HG03066 (cell line): ENCODE results near the gene GIMAP8.

Experiments
- ATAC-seq: cut with Tn5 transposase; IDR thresholded peaks from one replicate; pipeline ENCODE4 v1.9.1; 2021; ENCODE audit warnings: low read depth; ENCODE audit not compliant: unreplicated experiment

GIMAP8 gene

DNA sequence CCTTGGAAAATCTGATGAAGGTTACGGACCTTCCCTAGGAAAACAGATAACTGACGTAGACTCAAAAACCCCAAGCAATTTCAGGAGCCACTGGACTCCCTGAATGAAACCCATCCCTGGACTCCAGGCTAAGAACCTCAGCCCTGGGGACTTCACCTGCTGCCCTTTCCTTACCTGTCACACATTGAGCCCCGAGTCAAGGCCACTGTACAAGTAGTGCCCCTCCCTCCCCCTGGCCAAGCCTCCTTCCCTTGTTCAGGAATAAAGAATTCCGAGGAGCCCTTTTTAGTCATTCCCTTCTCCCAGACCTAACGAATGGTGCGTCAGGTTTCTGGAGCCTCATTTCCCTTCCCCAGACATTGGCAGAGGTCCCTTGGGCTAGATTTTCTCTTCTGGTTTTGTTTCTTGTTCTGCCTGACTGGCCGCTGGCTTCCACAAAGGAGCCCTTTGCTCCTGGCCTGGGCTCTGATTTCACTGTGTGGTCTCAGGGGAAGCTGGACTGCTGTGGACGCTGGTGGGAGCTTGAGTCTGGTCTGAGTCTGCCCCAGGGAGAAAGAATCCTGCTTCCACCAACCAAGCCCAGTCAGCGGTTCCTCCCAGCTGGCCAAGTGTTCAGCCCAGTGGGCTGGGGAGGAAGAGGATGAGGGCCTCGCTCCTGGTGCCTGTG lies 39.6 kb upstream of the GIMAP8 start:
- ATAC-seq, result no peak

DNA sequence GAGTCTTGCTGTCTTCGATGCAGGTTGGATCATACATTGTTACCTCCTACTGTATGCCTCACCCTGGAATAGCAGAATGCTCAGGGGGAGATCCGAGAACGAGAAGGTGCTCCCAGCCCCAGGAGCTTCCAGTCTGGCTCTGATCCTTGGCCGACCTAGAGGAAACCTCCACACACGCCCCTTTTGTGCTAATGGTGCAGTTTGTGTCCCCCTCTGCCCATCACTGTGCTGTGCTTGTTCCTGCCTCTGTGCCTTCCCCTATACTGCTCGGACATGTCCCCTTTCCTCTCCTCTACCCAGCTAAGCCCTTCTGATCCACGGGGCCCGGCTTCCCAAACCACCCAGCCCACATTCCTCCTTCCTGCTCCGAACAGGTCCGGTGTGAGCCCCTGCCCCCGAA lies 38.8 kb upstream of the GIMAP8 start:
- no peak for ATAC-seq

DNA sequence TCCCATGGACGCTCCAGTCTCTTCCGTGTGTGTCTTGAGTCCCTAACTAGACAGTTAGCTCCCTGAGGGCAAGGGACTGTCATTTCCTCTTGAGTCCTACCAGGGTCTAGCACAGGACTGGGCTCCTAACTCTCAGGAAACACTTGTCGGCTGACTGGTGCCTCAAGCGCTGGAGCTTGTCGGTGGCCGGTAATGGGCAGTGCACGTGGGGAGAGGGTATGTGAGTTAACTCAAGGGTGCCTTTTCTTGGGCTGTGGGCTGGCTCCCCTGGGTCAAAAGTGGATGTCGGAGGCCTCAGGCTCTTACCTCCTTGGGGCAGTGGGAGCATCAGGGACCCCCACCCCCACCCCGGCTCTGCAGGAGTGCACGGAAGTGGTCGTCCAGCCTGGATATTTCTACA lies 38.4 kb upstream of the GIMAP8 start:
- ATAC-seq, result no peak

DNA sequence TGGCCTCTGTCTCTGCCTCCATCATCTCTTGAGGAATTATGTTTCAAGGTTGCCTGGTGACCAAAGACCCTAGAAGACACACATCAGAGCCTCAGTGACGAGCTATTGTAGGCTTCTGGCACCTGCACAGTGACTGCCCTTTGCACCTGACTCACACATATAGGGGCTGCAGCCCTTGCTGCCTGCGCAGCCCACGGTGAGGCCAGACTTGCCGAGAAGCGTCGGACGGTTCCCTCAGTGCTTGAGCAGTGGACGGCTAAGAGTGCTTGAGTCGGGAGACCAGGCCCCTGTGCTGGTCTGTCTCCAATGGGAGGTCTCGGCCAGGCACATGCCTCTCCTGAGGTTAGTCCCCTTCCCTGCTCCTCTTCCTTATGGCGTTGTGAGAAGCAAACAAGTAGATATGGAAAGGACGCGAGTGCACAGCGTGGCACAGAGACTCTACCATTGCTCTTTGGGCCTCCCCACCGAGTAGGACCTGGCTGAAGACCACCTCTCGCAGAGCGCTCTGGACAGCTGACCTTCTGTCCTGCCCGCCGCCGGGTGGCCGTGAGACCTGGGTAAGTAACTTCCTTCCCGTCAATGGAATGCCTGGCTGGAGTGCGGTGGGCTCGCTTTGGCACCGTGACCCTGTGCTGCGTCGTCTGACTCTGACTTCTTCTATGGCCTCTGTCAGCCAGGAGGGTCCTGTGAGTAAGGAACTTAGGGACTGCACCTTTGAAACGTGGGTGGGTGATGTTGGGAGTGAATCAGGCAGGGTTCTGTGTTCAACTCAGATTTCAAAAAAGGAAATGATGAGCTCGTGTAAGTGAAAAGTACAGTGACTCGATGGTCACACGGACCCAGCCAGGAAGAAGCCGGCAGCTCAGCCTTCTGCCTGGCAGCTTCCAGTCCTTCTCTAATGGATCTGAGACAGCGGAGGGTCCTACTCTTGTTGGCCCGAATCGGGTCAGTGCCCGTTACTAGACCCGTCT lies 37.6 kb upstream of the GIMAP8 start:
- ATAC-seq, result no peak

DNA sequence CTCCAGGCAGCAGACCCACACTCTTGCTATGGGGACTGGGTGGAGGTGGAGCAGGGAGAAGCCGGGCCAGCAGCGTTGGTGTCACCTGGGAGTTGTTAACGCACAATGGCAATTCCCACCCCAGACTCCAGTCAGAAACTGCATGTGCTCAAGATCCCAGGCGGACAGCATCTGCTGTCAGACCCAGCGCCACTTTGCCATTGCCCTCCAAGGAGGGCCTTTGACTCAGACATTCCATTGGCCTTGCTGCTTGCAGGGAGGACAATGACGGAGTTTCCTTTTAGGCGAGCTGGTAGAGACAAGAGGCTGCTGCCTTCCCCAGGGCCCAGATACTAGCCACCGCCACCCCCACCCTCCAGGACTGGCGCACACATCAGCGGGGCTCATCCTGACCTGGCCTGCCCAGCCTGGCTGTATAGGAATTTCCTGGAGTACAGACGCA lies 36.8 kb upstream of the GIMAP8 start:
- ATAC-seq, result no peak

DNA sequence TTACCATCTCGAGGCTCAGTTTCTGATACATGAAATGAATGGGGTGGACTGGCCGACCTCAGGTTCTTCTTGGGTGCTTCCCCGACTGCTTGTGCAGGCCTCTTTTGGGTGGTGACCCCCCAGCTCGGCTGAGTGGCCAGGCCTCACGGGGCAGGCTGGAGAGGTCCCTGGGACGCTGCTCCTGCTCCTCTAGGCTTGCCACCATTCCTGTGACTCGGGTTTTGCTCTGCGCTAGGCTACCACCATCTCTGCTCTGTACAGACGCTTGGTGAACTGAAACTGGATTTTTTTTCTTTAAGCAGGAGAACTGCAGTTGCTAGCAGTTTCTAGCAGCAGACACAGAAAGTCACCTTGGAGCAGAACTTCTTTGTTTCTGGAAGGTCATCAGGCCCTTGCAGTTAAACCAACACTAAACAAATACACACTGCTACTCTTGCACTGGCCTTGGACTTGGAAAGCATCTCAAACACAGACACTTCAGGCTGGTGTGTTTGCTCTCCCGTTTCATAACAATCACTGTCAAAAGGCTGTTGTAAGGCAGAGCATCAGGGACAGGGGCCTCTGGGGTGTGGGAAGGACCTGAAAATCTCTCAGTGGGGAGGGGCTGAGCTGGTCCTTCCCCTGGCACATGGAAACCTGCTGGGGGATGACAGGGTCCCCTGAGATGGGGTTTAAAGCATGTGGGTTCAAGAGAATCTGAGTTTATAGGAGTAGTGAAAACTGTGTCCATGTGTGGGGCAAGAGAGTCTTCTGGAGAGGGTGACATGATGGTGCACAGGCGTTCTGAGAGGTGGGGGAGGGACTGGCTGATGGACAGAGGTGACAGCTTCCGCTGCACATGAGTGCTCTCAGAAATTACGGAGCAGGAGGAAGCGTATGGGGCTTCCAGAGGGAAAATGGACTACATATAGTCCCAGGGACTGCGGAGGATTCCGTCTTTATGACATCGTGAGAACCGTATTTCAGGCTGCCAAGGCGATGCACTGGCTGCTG lies 35.0 kb upstream of the GIMAP8 start:
- no peak for ATAC-seq

DNA sequence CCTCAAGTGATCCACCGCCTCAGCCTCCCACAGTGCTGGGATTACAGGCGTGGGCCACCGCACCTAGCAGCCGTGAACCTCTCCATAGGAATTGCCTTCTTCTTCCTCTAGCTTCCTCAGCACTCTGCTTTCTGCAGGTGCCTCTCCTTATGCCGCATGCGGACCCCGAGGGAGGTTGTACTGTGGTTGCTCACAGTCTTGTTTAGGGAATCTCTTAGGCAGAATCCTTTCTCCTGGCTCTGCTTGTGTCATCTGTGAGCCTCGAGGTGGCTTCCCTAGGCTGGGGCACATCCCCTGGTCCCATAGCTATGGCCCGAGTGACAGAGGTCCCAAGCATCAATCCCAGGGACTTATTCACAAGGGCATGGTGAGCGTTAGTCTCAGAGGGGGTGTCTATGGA lies 33.2 kb upstream of the GIMAP8 start:
- ATAC-seq, result no peak

DNA sequence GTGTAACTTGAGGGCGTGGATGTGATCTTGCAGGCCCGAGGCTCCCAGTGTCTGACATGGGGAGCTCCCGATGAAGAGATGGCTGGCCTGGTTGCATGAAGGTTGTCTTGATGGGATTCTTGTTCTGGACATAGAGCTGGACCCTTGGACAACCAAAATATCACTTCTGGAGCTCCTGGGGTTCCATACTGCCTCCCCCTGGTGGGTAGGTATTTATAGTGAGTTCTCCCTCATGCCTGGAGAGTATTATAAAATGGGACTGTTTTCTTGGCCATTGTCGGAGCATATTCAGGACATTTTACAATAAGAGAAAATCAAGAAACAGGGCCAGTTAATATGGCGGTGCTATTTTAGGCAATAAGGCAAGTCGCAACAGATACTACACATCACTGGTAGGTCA lies 32.6 kb upstream of the GIMAP8 start:
- ATAC-seq, result no peak

DNA sequence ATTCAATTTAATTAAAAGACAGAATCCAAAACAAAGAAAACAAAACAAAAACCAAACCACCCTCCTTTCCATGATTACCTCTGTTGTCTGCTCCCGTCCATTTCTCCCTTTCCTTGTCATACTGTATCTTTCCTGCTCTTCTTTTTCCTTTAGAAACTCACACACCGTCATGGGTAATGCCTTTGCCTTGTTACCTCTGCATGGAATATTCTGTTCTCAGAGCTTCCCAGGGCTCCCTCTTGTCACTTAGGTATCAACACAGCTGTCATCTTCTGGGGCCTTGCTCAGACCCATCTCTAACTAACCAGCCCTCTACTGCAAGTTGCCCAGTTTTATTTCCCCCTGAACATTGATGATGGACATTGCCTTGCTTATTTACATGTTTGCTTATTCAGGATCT lies 30.2 kb upstream of the GIMAP8 start:
- no peak for ATAC-seq

DNA sequence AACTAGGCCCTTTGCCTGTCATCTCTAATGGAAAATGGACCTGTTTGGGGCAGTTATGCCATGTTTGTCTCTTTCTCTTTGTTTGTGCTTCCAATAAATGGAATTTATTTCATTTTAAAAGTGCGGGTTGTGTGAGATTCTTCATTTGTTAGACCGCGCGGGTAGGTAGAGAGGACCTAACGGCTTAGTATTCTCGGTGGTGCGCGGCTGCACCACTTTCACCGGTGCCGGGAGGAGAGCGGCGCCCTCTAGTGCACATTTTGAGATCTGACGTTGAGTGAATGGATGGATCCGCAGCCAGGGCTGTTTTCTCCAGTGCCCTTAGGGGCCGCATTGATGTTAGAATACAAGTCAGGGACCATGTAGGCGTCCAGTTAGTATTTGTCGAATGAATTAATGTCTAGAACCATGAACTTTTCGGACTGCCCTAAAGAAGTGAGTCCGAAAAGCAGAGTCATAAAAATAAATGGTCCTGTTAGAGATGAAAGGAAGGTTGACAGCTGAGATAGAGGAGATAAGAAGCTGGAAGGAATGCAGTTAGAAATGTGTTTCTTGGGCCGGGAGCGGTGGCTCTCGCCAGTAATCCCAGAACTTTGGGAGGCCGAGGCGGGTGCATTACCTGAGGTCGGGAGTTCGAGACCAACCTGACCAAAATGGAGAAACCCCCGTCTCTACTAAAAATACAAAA lies 29.3 kb upstream of the GIMAP8 start:
- peak; percentile 96 for ATAC-seq

DNA sequence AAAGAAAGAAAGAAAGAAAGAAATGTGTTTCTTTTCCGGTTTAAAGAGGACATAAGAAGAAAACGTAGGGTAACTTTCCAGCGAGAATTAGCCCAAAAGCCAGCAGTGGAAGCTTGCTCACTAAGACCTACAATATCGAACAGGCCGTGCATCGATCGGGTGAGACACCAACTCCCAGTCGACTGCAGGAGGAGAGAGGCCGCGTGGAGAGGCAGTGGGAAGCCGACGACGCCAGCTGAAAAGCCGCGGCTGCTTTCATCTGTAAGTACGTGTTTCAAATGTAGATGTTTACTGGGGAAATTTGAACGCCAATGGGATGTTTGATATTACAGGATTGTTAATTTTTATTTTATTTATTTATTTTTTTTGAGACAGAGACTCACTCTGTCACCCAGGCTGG lies 28.6 kb upstream of the GIMAP8 start:
- no peak for ATAC-seq

DNA sequence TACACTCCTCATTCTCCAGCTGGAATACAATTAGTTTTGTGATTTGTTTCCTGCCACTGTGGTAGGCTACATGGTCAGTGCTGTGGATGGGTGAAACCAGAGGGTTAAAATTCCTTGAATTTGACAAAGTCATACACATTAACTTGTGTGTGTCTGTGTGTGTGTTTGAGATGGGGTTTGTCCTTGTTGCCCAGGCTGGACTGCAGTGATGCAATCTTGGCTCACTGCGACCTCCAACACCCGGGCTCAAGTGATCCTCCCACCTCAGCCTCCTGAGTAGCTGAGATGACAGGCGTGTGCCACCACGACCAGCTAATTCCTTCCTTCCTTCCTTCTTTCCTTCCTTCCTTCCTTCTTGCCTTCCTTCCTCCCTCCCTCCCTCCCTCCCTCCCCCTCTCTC lies 24.8 kb upstream of the GIMAP8 start:
- ATAC-seq, result no peak

DNA sequence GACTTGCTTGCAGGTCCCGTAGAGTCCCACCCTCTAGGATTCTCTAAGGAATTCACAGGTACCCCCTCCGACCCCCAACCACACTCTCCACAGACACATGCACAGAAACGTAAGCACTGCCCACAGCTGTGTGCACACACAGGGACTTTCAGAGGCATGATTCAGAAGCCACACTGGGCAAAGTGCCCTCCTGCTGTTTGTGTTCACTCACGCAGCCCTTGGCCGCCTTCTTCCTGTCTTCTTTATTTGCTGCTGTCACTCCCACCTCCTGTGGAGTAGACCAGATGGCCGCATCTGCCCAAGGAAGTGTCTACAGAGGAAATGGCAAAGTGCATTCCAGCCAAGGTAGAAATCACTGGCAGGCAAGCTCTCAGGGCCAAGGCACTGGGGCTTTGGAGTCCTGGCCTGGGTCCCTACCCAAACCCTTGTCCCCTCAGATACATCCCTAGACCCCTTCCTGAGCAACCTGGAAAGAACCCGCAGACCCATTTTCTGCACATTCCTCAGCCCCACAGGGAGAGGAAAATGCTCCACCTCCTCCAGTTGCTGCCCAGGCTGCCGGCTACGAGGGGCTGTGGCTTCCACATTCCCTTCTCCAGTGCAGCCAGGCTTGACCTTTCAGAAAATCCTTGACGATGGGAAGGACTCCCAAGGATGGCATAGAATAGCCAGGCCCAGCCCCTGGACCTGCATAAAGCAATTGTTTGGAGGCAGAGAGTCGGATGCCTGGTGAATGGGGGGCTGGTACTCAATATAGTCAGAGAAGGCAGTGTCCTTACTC lies 21.6 kb upstream of the GIMAP8 start:
- ATAC-seq, result no peak

DNA sequence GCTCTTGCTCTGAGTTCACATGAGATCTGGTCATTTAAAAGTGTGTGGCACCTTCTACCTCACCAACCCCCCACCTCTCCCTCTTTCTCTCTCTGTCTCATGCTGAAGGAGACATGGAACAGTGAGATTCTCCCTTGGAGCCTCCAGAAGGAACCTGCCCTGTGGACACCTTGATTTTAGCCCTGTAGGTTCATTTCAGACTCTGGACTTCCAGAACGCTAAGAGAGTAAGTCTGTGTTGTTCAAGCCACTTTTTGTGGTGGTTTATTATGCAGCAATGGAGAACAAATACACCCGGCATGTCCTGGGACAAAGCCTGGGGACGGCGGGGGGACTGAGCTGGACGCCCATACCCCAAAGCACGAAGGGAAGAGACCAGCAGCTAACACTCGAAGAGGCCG lies 20.7 kb upstream of the GIMAP8 start:
- ATAC-seq, result no peak

DNA sequence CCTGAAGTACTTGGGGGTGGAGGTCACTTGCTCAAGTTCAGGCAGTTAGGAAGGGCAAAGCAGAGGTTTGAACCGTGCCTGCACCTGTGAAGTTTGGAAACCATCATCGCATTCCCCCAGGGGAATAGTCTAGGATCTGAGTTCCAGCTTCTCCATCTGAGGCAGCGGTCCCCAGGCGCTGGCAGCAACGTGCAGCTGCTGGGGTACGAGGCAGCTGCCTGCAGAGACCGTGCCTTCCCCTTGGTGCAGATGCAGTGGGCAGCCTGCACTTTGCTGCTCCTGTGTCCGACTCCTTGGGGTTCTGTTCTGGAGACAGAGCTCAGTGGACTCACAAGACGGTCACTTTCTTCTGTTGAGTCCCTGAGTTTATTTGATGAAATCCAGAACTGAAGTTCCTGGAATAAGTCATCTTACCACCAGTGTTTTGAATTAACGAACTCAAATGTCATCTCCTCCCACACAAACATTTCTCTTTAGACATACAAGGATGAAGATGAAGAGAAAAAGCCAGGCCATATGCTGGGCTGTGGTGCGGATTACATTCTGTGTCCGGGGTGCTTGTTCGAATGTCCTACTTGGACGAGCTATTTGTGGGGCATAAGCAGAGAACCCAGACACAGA lies 19.9 kb upstream of the GIMAP8 start:
- ATAC-seq, result no peak

DNA sequence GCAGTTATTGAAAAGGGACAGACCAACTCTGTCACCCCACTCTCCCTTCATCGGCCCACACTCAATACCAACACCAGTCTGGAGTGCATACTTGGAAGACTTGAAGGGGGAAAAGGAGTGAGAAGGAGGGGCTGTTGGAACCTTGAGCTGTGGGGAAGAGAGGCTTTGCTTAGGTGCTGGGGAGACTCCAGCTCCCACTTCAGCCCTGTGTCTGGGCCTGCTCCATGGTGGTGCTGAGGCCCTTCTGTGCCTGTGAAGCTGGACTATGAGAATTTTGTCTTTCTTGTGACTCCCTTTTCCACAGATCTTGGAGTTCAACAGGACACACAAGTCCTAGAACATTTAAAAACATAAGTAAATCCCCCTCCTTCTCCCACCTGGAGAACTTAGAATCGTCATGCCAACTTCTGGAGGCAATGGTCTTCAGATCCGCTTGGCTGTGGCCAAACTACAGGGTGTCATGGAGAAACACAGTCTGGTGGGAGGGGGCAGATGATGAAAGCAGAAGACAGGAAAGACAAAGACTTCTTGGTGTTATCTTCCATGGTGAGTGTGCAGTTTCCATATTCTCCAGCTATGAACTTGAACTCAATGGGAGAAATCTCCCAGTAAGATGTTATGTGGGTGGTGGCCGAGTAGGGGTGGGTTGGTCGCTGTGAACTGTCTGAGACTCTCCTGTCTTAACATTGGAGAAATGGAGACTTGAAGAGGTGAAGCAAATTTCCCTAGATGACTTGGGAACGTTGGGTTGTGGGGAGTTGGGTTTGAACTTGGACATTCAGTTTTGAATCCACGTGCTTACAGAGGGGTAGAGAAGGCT lies 18.4 kb upstream of the GIMAP8 start:
- ATAC-seq, result no peak

DNA sequence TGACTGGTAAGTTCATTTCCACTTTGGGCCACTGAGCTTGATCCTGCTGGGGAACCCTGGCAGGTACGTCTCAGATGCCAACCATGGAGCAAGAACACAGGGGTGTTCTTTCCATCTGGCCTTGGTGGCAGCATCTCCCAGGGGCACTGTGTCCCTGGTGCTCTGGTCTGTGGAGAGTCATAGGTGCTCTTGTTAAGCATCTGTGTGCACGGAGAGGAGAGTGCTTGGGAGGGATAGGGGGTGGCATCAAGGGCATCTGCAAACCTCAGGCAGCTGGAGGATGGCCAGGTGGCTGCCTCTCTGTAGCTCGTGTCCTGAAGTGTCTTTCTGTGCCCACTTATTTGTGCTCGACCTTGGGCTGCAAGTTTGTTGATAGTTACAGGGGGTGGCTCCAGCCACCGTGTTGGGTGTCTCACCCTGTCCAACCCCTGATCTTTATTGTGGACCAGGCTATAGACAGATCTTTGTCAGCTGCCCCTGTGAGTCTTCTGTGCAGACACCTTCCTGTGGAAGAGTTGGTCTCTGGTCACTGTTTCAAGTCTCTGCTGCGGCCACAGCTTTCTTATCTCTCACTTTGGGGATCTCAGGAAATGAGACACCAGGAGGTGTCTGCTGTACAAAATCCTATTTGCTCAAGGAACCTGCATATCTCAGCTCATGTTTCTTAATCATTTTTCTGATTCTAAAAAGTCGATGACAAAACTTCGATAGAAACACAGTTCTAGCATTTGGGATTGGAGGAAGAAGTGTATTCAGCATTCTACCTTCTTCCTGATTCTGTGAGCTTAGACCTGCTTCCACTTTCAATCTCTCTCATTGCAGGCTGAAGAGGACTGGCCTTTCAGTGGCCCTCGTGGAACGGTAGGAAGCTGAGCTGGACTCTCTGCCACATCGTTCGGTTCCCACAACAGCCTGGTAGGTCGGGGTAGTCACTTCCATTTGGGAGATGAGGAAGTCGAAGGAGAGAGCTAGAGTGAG lies 17.2 kb upstream of the GIMAP8 start:
- peak; percentile 36 for ATAC-seq
